HEK293T (cell line): ENCODE measurements around the gene PIK3AP1.

ENCODE experiments used
- FOXK2 ChIP-seq: fragments of 450-650 bp; IDR thresholded peaks from 2 replicates; pipeline ENCODE4 v1.6.1; 2016; ENCODE audit warnings: mild to moderate bottlenecking
- SP1 ChIP-seq: fragments of 450-650 bp; IDR thresholded peaks from 2 replicates; pipeline ENCODE4 v1.6.1; 2017
- TARDBP ChIP-seq: fragments of 450-650 bp; IDR thresholded peaks from 2 replicates; pipeline ENCODE4 v1.6.1; 2016

DNA sequence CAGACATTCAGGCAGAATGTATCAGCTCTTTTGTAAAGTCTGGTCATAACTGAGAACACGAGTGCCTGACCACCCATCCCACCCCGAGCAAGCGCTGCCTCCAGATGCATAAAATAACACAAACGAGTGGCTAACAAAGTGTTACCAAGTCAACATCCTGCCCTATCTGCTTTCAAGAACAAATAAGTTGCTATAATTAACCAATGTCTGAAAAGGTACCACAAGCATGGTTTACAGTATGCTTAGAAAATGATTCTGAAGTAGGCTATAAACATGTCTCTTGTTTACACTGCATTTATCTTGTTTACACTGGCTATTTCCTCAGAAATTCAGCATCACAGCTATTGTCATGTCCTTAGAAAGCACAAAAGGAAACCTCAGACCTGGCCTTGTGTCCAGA is 49.5 kb downstream of the PIK3AP1 start:
- no peak for TF ChIP-seq FOXK2
- TF ChIP-seq TARDBP = no peak
- TF ChIP-seq SP1 = no peak
